Stimulated activated naive CD8-positive, alpha-beta T cell treated with anti-CD3 and anti-CD28 coated beads, Interleukin-15, amount 100 ng/mL, for 72 hours (primary cell): ENCODE data around the gene HMCN2.
"Not testable (repeated sequence)": the region's sequence is repeated elsewhere in the genome, so short reads cannot be mapped to it uniquely, and the experiment has no call there.

Experiments used
- ATAC-seq: fragments of 150-1000 bp; cut with Tn5 transposase; 2 replicates; pipeline ENCODE4 v1.10.0; 2021; ENCODE audit warnings: mild to moderate bottlenecking, moderate library complexity
- DNase-seq, 2 donors: peaks; one replicate each; pipeline ENCODE4 v3.0.0; 2021 to 2022
- H3K27ac Mint-ChIP-seq, 2 donors: one replicate each; pipeline ENCODE4 v1.8.0; 2022; ENCODE audit warnings: mild to moderate bottlenecking in 2 of 2, mixed read lengths in 2 of 2, moderate library complexity in 2 of 2
- H3K27me3 Mint-ChIP-seq: one replicate; pipeline ENCODE4 v1.8.0; 2022; ENCODE audit warnings: mixed read lengths
- H3K4me1 Mint-ChIP-seq: one replicate; pipeline ENCODE4 v1.8.0; 2022; ENCODE audit warnings: mild to moderate bottlenecking, mixed read lengths
- H3K4me3 Mint-ChIP-seq, 2 donors: one replicate each; pipeline ENCODE4 v1.8.0; 2022; ENCODE audit warnings: mild to moderate bottlenecking in 2 of 2, mixed read lengths in 2 of 2, moderate library complexity in 1 of 2
- H3K9me3 Mint-ChIP-seq, 2 donors: one replicate each; pipeline ENCODE4 v1.8.0; 2022; ENCODE audit warnings: mixed read lengths in 2 of 2

The HMCN2 gene

DNA sequence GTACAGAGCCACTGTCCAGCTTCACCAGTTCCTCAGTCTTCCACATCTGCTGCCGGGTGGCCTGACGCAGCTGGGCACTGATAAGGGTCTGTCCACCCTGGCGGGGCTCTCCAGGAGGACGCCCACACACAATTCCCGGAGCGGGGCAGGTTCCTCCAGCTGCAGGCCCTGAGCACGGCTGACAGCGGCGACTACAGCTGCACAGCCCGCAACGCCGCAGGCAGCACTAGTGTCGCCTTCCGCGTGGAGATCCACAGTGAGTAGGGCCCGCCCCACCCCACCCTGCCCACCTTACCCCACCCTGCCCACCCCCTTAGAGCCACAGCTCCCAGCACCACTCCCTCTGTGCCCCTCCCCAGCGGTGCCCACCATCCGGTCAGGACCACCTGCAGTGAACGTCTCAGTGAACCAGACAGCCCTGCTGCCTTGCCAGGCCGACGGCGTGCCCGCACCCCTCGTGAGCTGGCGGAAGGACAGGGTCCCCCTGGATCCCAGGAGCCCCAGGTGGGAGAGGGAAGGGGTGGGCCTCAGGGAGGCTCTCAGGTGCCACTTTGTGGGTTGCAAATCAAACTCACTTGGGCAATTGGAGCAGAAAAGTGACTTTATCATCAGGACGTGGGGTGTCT lies 130.4 kb downstream of the HMCN2 start:
- H3K9me3 Mint-ChIP-seq: no peaks in the 10 kb centered on the region
- no peak for DNase-seq
- no peak overlapping the region for H3K27ac Mint-ChIP-seq
- H3K27me3 Mint-ChIP-seq: peaks cover 6% of the 10 kb centered on the region
- no peaks in the 10 kb centered on the region for H3K4me1 Mint-ChIP-seq
- ATAC-seq: no peak
- H3K4me3 Mint-ChIP-seq: no peak overlapping the region

DNA sequence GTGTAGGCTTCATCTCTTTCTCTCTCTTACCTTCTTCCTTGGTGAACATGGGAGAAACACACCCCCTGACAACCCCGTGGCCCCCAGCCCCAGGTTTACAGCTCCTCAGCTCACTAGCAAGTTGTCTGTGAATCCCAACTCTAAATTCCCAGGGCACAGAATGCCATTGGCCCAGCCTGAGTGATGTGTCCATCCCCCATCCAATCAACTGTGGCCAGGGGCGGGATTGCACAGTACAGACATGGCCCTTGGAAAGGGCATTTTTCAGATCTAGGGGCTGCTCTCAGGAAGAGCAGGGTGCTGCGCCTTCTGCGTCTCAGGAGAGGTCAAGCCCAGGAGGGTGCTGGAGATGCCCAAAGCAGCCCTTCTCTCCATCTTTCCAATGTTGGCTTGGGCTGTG lies 131.0 kb downstream of the HMCN2 start:
- DNase-seq (no peak), ATAC-seq (no peak)
- Mint-ChIP-seq H3K4me3 (no peak overlapping the region), H3K27me3 (peaks cover 6% of the 10 kb centered on the region), H3K4me1 (no peaks in the 10 kb centered on the region), H3K27ac (no peak overlapping the region), H3K9me3 (no peaks in the 10 kb centered on the region)

DNA sequence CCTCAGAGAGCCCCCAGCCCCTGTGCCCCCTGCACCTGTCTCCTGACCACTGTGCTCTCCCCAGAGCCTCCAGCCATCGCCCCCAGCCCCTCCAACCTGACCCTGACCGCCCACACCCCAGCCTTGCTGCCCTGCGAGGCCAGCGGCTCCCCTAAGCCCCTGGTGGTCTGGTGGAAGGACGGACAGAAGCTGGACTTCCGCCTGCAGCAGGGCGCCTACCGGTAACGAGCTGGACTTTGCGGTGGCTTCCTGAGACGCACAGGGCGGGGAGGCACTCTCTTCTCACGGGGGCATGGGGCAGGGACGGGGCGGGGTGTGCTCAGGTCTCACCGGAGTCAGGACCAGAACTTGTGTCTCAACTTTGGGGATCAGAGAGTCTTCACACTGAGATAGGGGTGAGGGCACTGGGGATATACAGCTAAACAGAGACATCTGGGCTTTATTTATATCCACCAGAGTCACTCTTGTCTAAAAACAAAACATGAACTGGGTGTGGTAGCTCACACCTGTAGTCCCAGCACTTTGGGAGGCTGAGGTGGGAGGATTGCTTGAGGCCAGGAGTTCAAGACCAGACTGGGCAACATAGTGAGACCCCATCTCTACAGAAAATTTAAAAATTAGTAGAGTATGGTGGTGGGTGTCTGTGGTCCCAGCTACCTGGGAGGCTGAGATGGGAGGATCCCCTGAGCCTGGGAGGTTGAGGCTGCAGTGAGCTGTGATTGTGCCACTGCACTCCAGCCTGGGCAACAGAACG lies 133.1 kb downstream of the HMCN2 start:
- ATAC-seq: no peak
- H3K27ac Mint-ChIP-seq: peak overlapping the region in 1 of 2 donors; percentile 6
- no peaks in the 10 kb centered on the region for H3K9me3 Mint-ChIP-seq
- H3K4me1 Mint-ChIP-seq: no peaks in the 10 kb centered on the region
- H3K27me3 Mint-ChIP-seq: no peaks in the 10 kb centered on the region
- no peak overlapping the region for H3K4me3 Mint-ChIP-seq
- no peak for DNase-seq

DNA sequence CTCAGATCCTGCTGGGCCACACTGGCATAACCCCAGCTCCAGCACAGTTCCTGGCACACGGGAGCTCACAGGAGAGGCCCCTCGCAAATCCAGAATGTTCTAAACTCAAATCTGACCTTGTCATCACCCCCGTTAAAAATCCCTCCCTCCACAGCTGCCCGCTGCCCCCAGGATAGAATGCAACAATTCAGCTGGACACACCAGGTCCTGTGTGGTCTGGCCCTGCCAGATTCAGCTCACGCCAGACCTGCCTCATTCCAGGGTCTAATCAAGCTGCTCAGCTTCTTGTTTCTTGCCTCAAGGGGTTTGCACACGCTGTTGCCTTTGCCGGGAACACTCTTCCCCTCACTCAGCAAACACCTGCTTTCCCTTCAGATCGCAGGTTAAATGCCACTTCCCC lies 134.2 kb downstream of the HMCN2 start:
- Mint-ChIP-seq H3K27ac (no peak overlapping the region), H3K4me3 (no peak overlapping the region), H3K4me1 (no peaks in the 10 kb centered on the region), H3K9me3 (no peaks in the 10 kb centered on the region), H3K27me3 (no peaks in the 10 kb centered on the region)
- ATAC-seq (no peak), DNase-seq (no peak)

- Mint-ChIP-seq H3K4me1 (no peaks in the 10 kb centered on the region), H3K27me3 (no peaks in the 10 kb centered on the region), H3K9me3 (no peaks in the 10 kb centered on the region), H3K4me3 (no peak overlapping the region), H3K27ac (no peak overlapping the region)
- no peak for DNase-seq
- ATAC-seq: no peak
Measured at GRCh38 chr9:130400870-130401269, 135.3 kb downstream of the HMCN2 start.

DNA sequence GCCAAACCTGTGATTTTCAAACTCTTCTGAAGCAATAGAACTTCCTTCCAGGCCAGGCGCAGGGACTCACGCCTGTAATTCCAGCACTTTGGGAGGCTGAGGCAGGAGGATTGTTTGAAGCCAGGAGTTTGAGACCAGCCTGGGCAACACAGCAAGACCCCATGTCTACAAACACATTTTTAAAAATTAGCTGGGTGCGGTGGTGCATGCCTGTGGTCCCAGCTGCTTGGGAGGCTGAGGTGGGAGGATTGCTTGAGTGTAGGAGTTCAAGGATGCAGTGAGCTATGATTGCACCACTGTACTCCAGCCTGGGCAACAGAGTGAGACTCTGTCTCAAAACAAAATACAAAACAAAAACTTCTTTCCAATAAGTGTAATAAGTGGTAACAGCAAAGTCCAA lies 136.2 kb downstream of the HMCN2 start:
- not testable (repeated sequence) for H3K9me3 Mint-ChIP-seq, H3K27me3 Mint-ChIP-seq, DNase-seq, H3K4me1 Mint-ChIP-seq, ATAC-seq, H3K4me3 Mint-ChIP-seq
- H3K27ac Mint-ChIP-seq: peak overlapping the region in 1 of 2 donors; percentile 12

- H3K27me3 Mint-ChIP-seq: no peaks in the 10 kb centered on the region
- no peak overlapping the region for H3K4me3 Mint-ChIP-seq
- no peak for DNase-seq
- H3K27ac Mint-ChIP-seq: peak overlapping the region in 1 of 2 donors; percentile 0
- ATAC-seq: no peak
- no peaks in the 10 kb centered on the region for H3K4me1 Mint-ChIP-seq
- H3K9me3 Mint-ChIP-seq: no peaks in the 10 kb centered on the region
Measured at GRCh38 chr9:130402243-130402642, 136.7 kb downstream of the HMCN2 start.

DNA sequence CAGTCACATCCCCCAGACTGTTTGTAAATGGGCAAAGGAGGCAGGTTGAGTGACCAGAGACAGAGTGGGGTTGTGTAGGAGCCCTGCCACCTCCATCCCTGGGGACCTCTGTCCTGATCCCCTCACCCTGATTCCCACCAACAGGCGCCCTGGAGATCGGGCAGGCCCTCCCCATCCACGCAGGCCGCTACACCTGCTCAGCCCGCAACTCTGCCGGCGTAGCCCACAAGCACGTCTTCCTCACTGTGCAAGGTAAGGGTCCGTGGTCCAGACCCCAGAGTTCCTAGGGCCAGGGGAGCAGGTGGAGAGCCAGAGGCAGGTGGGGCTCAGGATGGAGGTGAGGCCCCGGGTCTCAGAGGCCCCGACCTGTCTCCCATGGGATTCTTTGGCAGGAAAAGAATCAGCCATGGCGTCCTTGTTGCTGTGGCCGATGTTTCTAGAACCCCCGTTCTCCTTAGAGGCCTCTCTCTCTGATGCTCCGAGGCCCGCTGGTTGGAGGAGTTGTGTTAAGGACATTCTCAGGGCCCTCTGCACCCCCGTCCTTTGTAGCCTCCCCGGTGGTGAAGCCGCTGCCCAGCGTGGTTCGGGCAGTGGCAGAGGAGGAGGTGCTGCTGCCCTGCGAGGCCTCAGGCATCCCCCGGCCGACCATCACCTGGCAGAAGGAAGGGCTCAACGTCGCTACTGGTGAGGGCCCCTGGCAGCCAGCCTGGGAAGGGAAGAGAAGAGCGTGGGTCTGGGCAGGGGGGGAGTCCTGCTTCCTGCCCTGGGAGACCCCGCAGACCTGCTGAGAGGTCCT lies 137.3 kb downstream of the HMCN2 start:
- H3K9me3 Mint-ChIP-seq: no peaks in the 10 kb centered on the region
- no peaks in the 10 kb centered on the region for H3K4me1 Mint-ChIP-seq
- ATAC-seq: no peak
- DNase-seq: no peak
- no peaks in the 10 kb centered on the region for H3K27me3 Mint-ChIP-seq
- H3K27ac Mint-ChIP-seq: no peak overlapping the region
- no peak overlapping the region for H3K4me3 Mint-ChIP-seq

GRCh38 chr9:130405657-130406257 lies 140.2 kb downstream of the HMCN2 start:
- H3K4me1 Mint-ChIP-seq: no peaks in the 10 kb centered on the region
- H3K27ac Mint-ChIP-seq: peak overlapping the region in 1 of 2 donors; percentile 62
- ATAC-seq: no peak
- no peak overlapping the region for H3K4me3 Mint-ChIP-seq
- no peaks in the 10 kb centered on the region for H3K9me3 Mint-ChIP-seq
- H3K27me3 Mint-ChIP-seq: no peaks in the 10 kb centered on the region
- no peak for DNase-seq

DNA sequence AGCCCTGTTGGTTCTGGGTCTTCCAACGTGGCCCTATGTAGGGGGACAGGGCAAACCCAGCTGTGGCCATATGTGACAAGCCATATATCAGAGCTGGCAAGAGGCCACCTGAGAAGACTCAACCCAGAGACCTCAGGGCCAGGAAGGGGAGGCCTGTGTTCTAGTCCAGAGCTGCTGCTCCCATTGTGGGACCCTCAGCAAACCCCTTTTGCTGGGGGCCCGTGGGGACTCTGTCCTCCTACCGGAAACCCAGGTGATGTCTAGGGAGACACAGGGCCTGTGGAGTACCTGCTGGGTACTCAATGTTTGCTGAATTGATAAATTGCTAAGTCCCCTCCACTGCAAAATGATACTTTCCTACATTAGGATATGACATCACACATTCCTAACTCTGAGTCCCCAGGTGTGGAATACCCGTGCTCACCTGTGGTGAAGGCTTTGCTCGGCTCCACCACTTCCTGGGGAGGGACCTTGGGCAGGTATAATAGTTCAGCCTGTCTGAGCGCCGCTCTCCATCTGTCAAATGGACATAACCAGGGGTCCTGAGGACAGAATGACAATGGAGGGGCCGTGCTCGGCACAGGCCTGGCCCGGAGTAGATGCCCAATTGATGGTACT lies 140.8 kb downstream of the HMCN2 start:
- no peak for DNase-seq
- ATAC-seq: no peak
- H3K9me3 Mint-ChIP-seq: no peaks in the 10 kb centered on the region
- no peak overlapping the region for H3K4me3 Mint-ChIP-seq
- no peaks in the 10 kb centered on the region for H3K27me3 Mint-ChIP-seq
- H3K4me1 Mint-ChIP-seq: no peaks in the 10 kb centered on the region
- no peak overlapping the region for H3K27ac Mint-ChIP-seq

- no peak for DNase-seq
- Mint-ChIP-seq H3K4me3 (no peak overlapping the region), H3K27ac (no peak overlapping the region), H3K27me3 (peaks cover 4% of the 10 kb centered on the region), H3K4me1 (no peaks in the 10 kb centered on the region), H3K9me3 (no peaks in the 10 kb centered on the region)
- no peak for ATAC-seq
Measured at GRCh38 chr9:130407916-130408663, 142.5 kb downstream of the HMCN2 start.

GRCh38 chr9:130408669-130409068 lies 143.1 kb downstream of the HMCN2 start:
- DNase-seq (no peak), ATAC-seq (no peak)
- Mint-ChIP-seq H3K4me1 (no peaks in the 10 kb centered on the region), H3K4me3 (no peak overlapping the region), H3K27ac (no peak overlapping the region), H3K27me3 (peaks cover 10% of the 10 kb centered on the region), H3K9me3 (no peaks in the 10 kb centered on the region)

DNA sequence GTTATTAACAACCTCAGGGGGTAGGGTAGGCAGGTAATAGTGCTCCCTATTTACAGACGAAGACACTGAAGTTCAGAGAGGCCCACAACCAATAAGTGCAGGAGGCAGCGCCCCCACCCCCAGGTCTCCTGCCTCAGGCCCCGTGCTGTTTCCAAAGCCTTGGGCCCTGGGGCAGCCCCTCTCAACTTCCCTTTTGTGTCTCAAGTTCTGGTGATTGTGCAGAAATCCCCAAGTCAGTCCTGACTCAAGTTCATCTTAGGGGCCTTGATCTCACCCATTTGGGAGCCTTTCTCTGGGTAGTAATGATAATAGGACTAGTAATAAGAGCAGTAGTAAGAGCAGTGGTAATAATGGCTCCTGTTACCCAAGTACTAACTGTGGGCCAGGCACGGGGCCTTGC lies 143.7 kb downstream of the HMCN2 start:
- Mint-ChIP-seq H3K9me3 (no peaks in the 10 kb centered on the region), H3K27me3 (peaks cover 15% of the 10 kb centered on the region), H3K4me3 (no peak overlapping the region), H3K4me1 (no peaks in the 10 kb centered on the region), H3K27ac (no peak overlapping the region)
- DNase-seq (no peak), ATAC-seq (no peak)

DNA sequence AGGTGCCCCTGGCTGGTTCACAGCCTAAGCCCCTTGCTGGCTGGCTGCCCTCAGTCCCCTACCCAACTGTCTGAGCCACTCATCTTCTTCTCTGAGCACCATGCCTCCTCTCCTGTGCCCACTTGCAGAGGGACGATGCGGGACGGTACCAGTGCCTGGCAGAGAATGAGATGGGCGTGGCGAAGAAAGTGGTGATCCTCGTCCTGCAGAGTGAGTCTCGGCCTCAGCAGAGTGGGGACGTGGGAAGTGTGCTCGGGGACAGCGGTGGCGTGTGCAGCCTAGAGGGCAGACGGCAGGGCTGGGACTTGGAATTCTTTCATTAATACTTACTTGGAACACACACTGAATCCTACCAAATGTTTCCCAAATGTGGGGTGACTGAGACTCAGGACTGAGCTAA lies 144.9 kb downstream of the HMCN2 start:
- H3K9me3 Mint-ChIP-seq: no peaks in the 10 kb centered on the region
- no peak for ATAC-seq
- H3K27ac Mint-ChIP-seq: no peak overlapping the region
- no peak for DNase-seq
- peaks cover 16% of the 10 kb centered on the region for H3K27me3 Mint-ChIP-seq
- H3K4me1 Mint-ChIP-seq: no peaks in the 10 kb centered on the region
- no peak overlapping the region for H3K4me3 Mint-ChIP-seq

GRCh38 chr9:130411566-130411915 lies 146.0 kb downstream of the HMCN2 start:
- no peak for DNase-seq
- no peaks in the 10 kb centered on the region for H3K9me3 Mint-ChIP-seq
- H3K4me3 Mint-ChIP-seq: no peak overlapping the region
- ATAC-seq: no peak
- H3K27ac Mint-ChIP-seq: no peak overlapping the region
- H3K4me1 Mint-ChIP-seq: no peaks in the 10 kb centered on the region
- peaks cover 16% of the 10 kb centered on the region for H3K27me3 Mint-ChIP-seq
